Stimulated activated CD4-positive, alpha-beta T cell treated with anti-CD3 and anti-CD28 coated beads, Interleukin-12 subunit alpha, Interleukin-12 subunit beta, amount 100 ng/mL, for 4 hours (primary cell): ENCODE measurements around the gene CEP126.

Source experiments
- DNase-seq: peaks from one replicate; pipeline ENCODE4 v3.0.0-alpha.2; 2020

Gene CEP126

DNA sequence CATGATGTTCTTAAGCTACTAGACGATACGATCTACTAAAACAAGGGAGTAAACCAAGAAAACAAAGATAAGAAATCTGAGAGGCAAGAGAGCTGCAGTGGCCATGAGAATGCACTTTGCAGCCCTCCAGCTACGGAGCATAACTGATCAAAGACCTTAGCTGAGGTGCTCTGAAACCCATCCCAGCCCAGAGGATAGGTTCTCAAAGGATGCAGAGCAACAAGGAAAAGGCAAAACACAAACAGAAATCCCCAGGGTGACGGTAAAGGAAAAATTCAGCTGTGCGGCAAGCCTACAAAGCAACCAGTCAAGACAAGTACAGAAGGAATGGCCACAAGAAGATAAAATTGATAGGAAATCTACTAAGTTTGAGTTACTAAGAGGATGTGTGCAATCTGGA, 99.9 kb downstream of the CEP126 start:
- DNase-seq: no peak

DNA sequence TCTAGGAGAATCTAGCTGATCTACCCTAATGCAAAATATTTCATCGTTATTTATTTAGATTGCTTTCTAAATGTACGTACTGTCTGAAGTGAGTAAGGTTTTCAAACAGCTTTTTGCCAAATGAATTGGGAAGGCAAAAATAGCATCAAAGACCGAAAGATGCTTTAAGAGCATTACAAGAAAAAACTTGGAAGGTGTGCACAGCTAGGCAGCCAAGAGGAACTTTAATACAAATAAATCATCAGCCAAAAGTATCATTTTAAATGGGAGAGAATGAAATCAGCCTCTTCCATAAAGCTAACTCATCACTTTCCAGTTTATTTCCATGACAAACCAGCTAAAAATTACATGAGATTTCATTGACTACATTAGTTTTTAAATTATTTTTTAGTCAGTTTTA, 102.2 kb downstream of the CEP126 start:
- DNase-seq: no peak

DNA sequence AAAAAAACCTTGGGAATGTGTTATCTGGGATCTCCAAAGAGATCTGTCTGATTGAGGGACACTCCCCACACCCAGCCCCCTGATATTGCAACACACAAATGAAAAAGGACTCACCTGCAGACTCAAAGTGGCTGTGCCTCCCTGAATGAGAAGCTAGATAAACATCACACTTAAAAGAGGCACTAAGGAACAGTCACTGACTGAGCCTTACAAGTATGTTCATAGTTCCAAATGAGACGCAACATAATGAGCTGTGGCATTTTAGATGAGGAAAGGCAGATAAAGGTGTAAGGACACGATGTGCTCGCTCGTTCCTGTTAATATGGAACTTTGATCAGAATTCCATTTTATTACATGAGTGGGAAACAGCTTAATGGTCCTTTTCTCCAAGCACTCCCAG, 111.4 kb downstream of the CEP126 start:
- no peak for DNase-seq

DNA sequence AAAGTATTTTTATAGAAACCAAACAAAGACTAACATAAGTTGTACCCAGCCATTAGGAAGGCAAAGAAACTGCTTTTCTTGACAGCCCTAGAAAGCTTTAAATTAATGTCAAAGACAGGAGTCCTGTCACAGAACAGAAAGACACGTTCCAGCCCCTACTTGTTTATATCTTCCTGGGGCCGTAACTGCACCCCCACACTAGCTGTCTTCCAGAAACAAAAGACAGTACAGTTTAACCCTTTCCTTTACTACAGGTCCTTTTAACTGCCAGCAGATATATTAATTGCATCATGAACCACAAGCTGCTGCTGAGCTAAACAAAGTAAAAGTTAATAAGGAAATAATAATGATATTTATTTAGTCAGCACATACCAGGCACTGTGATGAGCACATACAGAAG, 112.1 kb downstream of the CEP126 start:
- DNase-seq: no peak

DNA sequence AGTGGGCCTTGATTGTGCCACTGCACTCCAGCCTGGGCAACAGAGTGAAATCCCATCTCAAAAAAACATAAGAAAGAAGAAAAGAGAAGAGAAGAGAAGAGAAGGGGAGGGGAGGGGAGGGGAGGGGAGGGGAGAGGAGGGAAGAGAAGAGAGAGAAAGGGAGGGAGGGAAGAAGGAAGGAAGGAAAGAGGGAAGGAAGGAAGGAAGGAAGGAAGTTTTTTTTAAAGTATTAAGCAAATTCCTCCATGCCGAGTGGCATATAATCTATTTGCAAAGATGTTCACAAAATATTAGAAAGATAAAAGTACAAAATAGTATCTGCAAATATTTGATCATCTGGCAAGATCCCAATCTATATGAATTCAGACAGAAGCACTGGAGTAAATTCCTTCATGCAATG, 121.9 kb downstream of the CEP126 start:
- DNase-seq: no peak

DNA sequence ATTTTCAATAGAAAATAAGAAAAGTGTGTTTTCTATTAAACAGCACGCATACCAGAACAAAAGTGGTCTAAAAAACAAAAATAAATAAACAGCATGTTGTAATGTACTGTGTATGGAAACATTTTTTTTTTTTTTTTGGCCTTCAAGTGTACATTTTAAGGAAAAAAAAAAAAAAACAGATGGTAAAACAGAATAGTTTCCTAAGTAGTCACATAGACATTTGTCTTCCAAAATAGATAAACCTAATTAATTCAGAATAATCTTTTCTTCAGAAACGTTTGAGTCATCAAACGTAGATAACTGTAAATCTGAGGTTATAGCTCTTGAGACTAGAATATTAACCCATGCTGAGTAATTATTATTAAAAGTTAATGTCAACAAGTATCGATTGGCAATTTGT, 132.0 kb downstream of the CEP126 start:
- DNase-seq: no peak

DNA sequence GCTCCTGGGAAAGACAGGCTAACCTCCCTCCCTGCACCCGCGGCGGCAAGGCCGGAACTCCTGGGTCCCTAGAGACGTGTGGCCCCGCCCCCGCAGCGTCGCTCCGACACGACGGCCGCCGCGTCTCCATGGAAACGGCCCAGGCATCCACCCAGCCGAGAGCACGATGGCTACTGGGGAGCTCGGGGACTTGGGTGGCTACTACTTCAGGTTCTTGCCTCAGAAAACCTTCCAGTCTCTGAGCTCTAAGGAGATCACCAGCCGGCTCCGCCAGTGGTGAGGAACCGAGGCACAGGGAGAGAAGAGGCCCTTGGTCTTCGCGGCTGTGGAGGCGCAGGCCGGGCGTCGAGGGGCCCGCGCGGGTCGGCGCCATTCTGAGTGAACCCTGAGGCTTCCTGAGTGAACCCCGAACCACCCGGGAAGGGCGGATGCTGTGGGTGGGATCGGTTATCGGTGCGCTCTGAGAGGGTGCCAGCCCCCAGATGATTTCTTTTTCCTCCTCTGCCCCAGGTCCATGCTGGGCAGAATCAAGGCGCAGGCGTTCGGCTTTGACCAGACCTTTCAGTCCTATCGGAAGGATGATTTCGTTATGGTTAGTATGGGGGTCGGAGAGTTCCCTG, 132.6 kb downstream of the CEP126 start, which contains the start of gene CFAP300:
Gene CFAP300, plus strand, starts transcription at position 133 of the 620 bp plus-strand sequence. Its CDS starts 34 bp downstream, at position 167.
- DNase-seq: peak; percentile 49
